GM18502 (cell line): ENCODE results near the gene MAD1L1.
"Not testable (repeated sequence)": the region's sequence is repeated elsewhere in the genome, so short reads cannot be mapped to it uniquely, and the experiment has no call there.

ENCODE experiments used
- ATAC-seq: cut with Tn5 transposase; IDR thresholded peaks from one replicate; pipeline ENCODE4 v1.9.1; 2021; ENCODE audit warnings: mild to moderate bottlenecking; ENCODE audit not compliant: unreplicated experiment, poor library complexity

The MAD1L1 gene

DNA sequence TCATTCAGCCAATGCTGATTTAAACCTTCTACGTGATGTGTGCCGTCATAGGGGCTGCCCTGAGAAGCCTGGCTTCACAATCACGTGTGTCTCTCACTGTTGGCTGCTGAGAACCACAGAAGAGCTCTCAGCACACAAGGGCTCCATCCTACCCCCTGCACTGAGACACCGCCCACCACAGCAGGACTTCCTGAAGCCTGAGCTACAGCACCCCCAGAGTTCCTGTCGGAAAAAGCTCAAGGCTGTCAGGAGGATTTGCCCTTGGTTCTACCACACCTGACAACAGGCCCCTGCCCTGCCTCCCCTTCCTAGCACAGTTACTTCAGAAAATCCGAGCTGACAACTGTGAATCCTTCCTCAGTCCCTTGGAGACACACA lies 191.9 kb downstream of the MAD1L1 start:
- ATAC-seq = no peak

DNA sequence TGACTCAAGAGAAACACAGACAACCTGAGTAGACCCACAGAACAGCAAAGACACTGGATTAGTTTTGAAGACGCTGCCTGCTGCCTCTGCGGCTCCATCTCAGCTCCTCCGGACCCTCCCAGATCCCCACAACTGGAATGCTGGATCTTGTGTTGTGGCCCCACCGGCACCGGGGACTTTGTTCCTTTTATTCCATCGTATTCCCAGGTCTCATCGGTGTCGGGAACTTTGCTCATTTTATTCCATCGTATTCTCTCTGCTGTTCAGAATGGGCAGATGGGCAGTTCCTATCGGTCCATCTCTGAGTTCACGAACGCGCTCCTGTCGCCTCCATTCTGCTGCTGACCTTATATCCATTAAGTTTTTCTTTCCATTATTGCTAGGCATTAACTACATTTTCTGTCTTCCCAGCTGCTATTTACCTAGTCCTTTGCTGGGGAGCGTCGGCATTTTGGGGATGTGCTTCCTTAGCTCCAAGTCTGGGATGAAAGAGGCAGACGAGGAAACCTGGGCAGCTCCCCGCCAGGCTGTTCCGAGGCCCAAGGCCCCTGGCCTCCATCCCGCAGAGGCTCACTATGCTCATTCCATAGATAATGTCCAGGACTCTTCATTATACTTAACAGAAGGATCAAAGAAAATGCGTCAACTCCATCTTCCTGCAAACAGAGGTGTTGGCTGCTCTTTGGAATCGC lies 192.4 kb downstream of the MAD1L1 start:
- no peak for ATAC-seq

GRCh38 chr7:2038931-2039728 lies 193.6 kb downstream of the MAD1L1 start:
- no peak for ATAC-seq

DNA sequence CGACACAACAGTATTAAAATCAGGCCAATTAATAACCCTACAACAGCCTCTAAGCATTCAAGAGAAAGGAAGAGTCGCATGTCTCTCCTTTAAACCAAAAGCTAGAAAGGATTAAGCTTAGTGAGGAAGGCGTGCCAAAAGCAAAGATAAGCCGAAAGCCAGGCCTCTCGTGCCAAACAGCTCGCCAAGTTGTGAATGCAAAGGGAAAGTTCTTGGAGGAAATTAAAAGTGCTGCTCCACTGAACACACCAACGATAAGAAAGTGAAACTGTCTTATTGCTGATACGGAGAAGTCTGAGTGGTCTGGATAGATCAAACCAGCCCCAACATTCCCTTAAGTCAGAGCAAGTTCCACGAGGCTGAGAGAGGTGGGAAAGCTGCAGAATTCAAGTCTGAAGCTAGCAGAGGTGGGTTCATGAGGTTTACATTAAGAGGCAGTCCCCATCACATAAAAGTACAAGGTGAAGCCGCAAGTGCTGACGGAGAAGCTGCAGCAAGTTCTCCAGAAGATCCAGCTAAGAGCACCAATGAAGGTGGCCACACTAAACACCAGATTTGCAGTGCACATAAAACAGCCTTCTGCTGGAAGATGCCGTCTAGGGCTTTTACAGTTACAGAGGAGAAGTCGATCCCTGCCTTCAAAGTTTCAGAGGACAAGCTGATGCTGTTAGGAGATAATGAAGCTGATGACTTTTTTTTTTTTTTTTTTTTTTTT lies 194.8 kb downstream of the MAD1L1 start:
- no peak for ATAC-seq

DNA sequence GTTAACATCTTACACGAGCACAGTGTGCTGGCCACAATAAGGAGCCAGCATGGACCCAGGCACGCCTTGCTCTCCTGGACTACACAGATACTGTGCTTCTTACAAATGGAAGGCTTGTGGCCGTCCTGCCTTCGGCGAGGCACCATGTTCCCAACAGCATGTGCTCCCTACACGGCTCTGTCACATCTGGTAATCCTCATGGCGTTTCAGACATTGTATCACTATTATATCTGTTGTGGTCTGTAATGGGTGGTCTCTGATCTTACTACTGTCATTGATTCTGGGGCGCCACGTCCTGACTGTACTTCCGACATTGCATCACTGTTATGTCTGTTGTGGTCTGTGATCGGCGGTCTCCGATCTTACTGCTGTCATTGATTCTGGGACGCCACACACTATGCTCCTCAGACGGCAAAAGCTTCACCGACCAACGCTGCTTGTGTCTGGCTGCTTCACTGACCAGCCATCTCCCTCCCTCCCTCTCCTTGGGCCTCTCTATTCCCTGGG lies 195.4 kb downstream of the MAD1L1 start:
- no peak for ATAC-seq

DNA sequence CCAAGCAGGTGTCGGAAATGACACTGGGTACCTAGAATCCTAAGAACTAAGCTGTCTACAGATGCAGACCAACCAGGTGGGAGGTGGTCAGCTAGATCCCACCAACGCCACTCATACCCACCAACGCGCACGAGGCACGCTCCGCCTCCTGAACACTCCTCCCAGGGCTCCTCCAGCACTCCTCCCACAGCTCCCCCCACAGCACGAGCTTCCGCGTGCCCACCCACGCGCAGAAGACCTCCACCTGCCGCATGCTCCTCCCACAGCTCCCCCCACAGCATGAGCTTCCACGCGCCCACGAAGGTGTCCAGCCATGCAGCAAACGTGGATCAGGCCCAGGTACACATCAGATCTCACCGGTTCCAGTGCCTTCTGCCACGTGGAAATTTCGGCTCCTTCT lies 196.0 kb downstream of the MAD1L1 start:
- ATAC-seq = no peak

- not testable (repeated sequence) for ATAC-seq
Observed at GRCh38 chr7:2036201-2036600, 196.5 kb downstream of the MAD1L1 start.

- ATAC-seq = no peak
Observed at GRCh38 chr7:2034291-2035201, 198.2 kb downstream of the MAD1L1 start.

DNA sequence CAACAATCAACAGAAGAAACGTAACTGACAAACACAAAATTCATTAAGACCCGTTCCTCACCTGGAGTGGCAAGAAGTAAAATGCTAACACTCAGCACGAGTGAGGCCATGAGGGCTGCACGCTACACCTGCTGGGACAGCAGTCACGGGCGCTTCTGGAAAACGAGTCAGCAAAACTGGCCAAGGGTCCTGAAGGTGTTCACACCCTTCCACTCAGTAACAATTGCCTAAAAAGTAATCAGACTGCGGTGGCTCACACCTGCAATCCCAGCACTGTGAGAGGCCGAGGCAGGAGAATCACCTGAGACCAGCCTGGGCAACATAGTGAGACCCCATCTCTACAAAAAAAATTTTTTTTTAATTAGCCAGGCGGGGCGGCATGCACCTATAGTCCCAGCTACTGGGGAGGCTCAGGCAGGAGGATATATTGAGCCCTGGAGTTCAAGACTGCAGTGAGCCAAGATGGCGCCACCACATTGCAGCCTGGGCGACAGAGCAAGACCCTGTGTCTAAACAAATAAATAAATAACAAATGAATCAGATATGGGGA lies 199.1 kb downstream of the MAD1L1 start:
- ATAC-seq = no peak

GRCh38 chr7:2032876-2033407 lies 199.8 kb downstream of the MAD1L1 start:
- ATAC-seq = no peak

- no peak for ATAC-seq
Observed at GRCh38 chr7:2032030-2032875, 200.5 kb downstream of the MAD1L1 start.

DNA sequence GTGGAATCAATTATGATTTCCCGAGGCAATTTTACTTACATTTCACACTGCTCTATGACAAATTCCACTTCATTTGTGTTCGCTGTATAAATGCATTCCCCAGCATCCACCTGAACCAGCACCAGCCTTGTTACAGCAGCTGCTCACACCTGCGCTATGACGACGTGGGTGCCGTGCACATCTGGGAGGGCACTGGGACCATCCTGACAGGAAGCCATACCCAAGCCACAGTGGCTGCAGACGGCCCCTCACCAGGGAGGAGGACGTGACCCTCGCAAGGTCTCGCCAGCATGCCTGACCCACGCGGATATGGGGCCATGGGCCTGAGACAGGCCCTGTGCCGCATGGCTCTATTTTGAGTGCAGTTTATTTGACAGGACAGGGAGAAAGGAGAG lies 201.3 kb downstream of the MAD1L1 start:
- ATAC-seq = no peak

- no peak for ATAC-seq
Observed at GRCh38 chr7:2030475-2031450, 202.0 kb downstream of the MAD1L1 start.

- no peak for ATAC-seq
Observed at GRCh38 chr7:2029936-2030335, 202.8 kb downstream of the MAD1L1 start.

DNA sequence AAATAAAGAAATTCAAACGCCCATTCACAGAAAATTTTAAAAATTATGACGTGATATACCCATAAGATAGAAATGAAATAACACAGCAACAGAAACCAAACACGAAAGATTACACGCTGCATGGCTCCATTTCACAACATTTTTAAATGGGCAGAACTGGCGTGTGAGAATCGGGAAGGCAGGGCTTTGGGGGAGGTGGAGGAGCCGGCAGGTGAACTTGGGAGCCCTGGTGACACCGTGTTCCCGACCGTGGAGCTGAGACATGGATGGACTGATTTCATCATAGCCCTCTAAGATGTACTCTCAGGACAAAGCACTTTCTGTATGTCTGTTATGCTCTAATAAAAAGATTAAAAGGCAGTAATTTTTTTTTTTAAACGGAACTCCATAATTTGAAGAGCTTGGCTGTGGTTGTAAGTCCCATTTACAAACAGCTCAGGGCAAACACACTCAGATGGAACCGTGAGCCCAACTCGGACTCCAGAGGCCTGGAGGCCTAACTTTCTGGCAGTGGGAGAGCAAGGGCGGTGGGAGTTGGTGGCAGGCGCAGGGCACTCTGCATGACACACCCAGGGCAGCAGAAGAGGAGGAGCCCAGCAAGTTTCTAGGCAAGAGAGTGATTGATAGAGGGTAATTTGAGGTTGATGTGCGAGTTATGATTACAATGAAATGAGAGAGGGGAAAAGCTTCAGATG lies 203.4 kb downstream of the MAD1L1 start:
- ATAC-seq = no peak

- no peak for ATAC-seq
Observed at GRCh38 chr7:2028733-2029132, 204.0 kb downstream of the MAD1L1 start.

- ATAC-seq = no peak
Observed at GRCh38 chr7:2025188-2025587, 207.6 kb downstream of the MAD1L1 start.
